Right kidney (tissue), 9 donors: ENCODE data around the gene SERPINA7.
"Not testable (repeated sequence)": the region's sequence is repeated elsewhere in the genome, so short reads cannot be mapped to it uniquely, and the experiment has no call there.

Experiments
- DNase-seq: peaks from one replicate; pipeline ENCODE4 v3.0.0-alpha.2; 2016
- long read RNA-seq, 8 donors: transcript quantifications; one replicate each; lab custom pipeline, GENCODE V29; 2026

SERPINA7 gene, protein sequence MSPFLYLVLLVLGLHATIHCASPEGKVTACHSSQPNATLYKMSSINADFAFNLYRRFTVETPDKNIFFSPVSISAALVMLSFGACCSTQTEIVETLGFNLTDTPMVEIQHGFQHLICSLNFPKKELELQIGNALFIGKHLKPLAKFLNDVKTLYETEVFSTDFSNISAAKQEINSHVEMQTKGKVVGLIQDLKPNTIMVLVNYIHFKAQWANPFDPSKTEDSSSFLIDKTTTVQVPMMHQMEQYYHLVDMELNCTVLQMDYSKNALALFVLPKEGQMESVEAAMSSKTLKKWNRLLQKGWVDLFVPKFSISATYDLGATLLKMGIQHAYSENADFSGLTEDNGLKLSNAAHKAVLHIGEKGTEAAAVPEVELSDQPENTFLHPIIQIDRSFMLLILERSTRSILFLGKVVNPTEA
- long read RNA-seq, donor 1: 0 reads
- long read RNA-seq, donor 2: 0 reads
- long read RNA-seq, donor 3: 0 reads
- long read RNA-seq, donor 4: 0 reads
- long read RNA-seq, donor 5: 0 reads
- long read RNA-seq, donor 6: 0 reads
- long read RNA-seq, donor 7: 0 reads
- long read RNA-seq, donor 8, partial matches to known transcripts: 0 of 1 reads
- long read RNA-seq, donor 8, other reads (novel, unspliced or antisense): 0 of 1 reads

GRCh38 chrX:106038625-106039024 is at the start of gene SERPINA7:
SERPINA7 (minus strand) TSS chrX:106038727; CDS start chrX:106037058, 1,669 bp downstream.
- DNase-seq: no peak

DNA sequence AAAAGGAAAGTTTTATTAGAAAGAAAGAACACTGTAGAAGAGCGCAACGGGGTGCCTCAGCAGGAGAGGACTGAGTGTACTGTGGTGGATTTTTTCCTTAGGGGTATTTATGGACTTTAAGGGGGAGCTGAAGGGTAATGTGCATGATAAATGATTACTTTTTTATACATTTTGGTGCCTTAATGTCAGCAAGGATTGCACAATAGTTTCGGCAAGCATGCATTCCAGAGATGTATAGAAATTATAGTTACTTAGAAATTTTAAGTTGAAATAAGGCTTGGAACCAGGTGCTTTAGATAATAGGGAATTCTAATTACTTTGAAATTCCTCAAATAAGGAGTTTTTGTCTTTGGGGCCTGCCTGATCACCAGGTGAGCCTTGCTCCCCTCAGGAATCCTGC is 30.5 kb upstream of the SERPINA7 start:
- DNase-seq: no peak

- no peak for DNase-seq
These were observed 11.5 kb upstream of the SERPINA7 start for GRCh38 chrX:106050054-106050453.

DNA sequence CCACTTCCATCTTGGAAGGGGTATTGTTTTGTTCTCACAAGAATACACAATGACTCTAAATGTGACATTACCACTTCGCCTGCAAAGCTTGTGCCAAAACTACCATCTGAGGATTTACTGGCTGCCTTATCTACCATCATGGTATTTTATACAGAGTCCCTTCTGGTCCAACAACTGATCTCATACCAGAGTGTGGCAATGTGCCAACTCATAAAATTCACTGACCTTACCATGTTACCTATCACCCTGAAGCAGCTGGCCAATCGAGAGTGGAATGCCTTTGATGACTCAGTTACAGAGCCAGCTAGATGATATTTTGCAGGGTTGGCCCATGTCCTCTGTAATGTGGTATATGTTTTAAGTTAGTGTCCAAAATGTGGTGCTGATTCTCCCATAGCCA is 3.8 kb upstream of the SERPINA7 start:
- no peak for DNase-seq

DNA sequence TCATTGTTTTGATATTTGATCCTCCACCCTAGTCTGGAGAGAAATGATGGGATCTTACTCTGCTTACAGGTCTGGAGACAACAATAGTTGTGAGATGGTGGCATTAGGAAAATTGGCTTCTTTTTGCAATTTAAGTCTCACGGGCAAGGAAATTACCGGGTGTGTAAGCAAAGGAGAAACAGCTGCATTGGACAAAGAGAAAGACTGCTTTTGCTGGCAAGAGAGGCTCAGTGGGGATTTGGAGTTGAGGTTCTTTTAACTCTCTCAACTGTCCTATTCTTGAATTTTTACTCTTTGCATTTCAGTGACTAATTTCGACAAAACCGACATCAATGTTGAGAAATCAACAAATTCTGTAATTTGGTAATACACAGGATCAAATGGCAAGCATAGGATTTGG is 2.3 kb upstream of the SERPINA7 start:
- DNase-seq: no peak

DNA sequence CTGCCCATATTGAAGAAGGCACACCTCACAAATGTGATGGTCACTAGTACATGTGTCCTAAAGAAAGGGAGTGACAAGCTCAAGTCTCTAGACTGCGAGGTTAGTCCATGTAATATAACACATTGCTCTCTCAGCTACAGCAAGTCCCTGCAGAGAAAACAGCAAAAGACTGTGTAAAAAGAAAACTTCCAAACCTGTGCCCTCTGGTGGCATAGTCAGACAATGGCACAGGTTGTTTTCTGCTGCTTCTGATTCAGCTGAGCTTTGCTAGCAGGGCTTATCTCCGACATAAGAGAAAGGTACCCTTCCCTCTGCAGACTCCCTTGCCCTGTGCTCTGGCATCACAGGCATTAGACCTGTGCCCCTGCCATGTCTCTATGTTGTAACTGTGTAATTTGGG is 1.4 kb upstream of the SERPINA7 start:
- no peak for DNase-seq

GRCh38 chrX:106037835-106038473 is 573 bp downstream of the SERPINA7 start:
- DNase-seq: no peak

GRCh38 chrX:106036716-106037115 is 1.8 kb downstream of the SERPINA7 start:
- no peak for DNase-seq

GRCh38 chrX:106035064-106035463 is 3.5 kb downstream of the SERPINA7 start:
- DNase-seq: no peak

- no peak for DNase-seq
These were observed 14.6 kb downstream of the SERPINA7 start for GRCh38 chrX:106023947-106024346.

GRCh38 chrX:106022238-106022637 is 16.3 kb downstream of the SERPINA7 start:
- DNase-seq: no peak

DNA sequence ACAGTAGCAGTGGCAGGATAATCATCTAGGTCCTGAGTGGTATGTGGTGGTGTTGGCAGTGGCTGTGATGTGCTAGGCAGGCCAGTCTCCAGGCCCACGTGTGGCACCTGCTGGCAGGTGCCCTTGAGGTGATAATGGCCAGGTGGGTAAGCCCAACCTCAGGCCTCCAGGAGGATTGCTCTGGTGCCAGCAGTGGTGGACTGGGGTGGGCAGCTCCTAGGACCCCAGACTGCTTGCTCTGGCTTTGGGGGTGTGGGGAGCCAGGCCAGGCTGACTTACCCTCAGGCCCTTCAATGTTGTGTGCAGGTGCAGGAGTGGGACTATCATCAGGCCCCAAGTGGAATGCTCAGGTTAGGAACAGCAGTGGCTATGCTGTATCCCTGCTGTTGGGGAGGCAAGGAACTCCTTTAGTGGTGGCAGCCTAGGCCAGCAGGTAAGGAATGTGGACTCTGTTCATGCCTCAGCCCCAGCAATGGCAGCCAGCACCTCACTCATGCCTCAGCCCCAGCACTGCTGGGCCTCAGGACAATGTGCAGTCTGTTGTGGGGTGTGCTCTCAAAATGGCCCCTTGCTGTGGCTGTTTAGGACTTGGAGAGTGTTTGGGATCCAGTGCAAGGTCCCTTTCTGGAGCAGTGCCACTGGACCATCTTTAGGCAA is 24.3 kb downstream of the SERPINA7 start:
- DNase-seq: no peak

- no peak for DNase-seq
These were observed 29.4 kb downstream of the SERPINA7 start for GRCh38 chrX:106009145-106009544.

DNA sequence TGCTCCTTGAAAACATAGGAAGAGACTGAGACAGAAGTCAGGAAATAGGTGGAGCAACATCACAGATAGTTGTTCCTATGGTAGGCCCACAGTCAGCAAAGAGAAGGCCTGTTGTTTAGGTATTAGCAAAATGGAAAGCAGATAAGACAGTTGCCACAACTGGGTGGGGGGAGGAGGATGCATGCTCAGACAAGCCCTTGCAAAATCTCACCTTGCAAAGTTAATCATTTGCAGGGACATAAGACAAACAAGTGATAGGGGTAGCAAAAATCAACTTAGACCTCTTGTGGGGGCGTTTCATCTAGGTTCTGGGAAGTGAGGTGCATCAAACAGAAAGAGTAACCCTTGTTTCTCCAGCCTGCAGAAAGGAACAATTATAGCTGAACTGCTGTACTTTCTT is 30.7 kb downstream of the SERPINA7 start:
- no peak for DNase-seq

DNA sequence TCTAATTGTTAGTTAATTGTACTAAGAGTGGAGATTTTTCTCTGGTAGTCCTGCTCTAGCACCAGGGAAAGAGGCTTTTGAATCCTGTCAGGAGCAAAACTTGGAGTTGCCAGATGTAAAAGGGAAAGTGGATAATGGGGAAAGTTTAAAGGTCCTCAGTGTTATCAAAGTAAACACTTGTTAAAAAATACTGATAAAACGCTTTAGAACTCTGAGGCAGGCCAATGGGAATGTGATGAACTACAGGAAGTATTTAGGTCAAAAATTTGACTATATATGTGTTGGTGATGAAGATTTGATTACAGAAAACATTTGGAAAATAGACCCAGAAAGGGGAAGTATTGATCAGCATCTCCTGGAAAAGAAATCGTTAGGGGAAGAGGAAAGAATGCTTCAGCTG is 32.8 kb downstream of the SERPINA7 start:
- no peak for DNase-seq

DNA sequence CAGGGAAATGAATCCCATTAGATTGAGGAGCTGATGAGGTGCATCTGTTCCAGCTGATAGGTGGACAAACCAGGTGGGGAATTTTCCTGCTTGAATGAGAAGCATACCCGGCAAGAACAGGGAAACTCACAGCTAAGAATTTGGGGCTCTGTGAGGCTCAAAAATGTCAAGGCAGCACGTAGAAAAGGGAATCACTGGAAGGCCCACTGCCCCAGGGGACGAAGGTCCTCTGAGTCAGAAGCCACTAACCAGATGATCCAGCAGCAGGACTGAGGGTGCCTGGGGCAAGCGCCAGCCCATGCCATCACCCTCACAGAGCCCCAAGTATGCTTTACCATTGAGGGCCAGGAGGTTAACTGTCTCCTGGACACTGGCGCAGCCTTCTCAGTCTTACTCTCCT is 37.9 kb downstream of the SERPINA7 start:
- not testable (repeated sequence) for DNase-seq

GRCh38 chrX:106000203-106000602 is 38.3 kb downstream of the SERPINA7 start:
- DNase-seq: no peak

DNA sequence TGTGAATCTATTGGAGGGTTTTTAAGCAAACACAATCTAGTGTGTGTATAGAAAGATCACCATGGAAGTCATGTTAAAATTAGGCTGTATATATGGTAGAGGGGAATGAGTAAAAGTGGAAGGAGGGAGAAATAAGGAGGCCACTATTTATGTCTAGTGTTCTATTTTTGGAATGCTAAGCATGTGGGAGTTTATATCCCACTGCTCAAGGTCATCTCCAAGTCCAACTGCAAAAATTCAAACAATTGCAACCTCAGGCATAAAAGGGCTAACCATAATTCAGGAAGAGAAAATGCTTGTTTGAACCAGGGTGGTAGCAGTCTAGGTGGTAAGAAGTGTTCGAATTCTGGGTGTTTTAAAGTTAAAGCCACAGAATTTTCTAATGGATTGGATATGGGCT is 39.2 kb downstream of the SERPINA7 start:
- DNase-seq: no peak

GRCh38 chrX:105988487-105988886 is 50.0 kb downstream of the SERPINA7 start:
- not testable (repeated sequence) for DNase-seq
